GM18519 (cell line): ENCODE measurements around the gene ZMYM3.
A peak's percentile ranks its signal among the peaks of the same experiment; 100 is the strongest.
"Not testable (repeated sequence)": the region's sequence is repeated elsewhere in the genome, so short reads cannot be mapped to it uniquely, and the experiment has no call there.

Experiments used
- ATAC-seq: cut with Tn5 transposase; IDR thresholded peaks from one replicate; pipeline ENCODE4 v1.9.1; 2021; ENCODE audit warnings: mild to moderate bottlenecking, moderate library complexity; ENCODE audit not compliant: unreplicated experiment, low FRiP score

ZMYM3 gene

GRCh38 chrX:71254092-71254963 is at the start of gene ZMYM3:
TSS of gene ZMYM3 (minus strand) at chrX:71254140. CDS start at chrX:71253255, 885 bp downstream.
- peak; percentile 75 for ATAC-seq

- ATAC-seq = no peak
Measured at GRCh38 chrX:71302461-71303213, 48.7 kb upstream of the ZMYM3 start.

- no peak for ATAC-seq
Measured at GRCh38 chrX:71301195-71301924, 47.4 kb upstream of the ZMYM3 start, which contains the start of gene ITGB1BP2. TSS of gene ITGB1BP2 (plus strand) at chrX:71301750. CDS start at chrX:71301807, 57 bp downstream.

- not testable (repeated sequence) for ATAC-seq
Measured at GRCh38 chrX:71300495-71300894, 46.6 kb upstream of the ZMYM3 start.

GRCh38 chrX:71300064-71300463 is 46.1 kb upstream of the ZMYM3 start:
- not testable (repeated sequence) for ATAC-seq

- ATAC-seq = no peak
Measured at GRCh38 chrX:71298119-71298518, 44.2 kb upstream of the ZMYM3 start.

- no peak for ATAC-seq
Measured at GRCh38 chrX:71296806-71297205, 42.9 kb upstream of the ZMYM3 start.

GRCh38 chrX:71292669-71293365 is 38.9 kb upstream of the ZMYM3 start:
- no peak for ATAC-seq

- ATAC-seq = no peak
Measured at GRCh38 chrX:71291381-71291780, 37.4 kb upstream of the ZMYM3 start.

- ATAC-seq = no peak
Measured at GRCh38 chrX:71285929-71286328, 32.0 kb upstream of the ZMYM3 start.

- peak; percentile 77 for ATAC-seq
Measured at GRCh38 chrX:71283403-71284143, 29.6 kb upstream of the ZMYM3 start, which contains the start of gene NONO. TSS of gene NONO (plus strand) at chrX:71283635. CDS start at chrX:71290638, 7,003 bp downstream.

GRCh38 chrX:71282514-71283402 is 28.8 kb upstream of the ZMYM3 start:
- ATAC-seq = peak; percentile 24

- not testable (repeated sequence) for ATAC-seq
Measured at GRCh38 chrX:71281300-71281699, 27.4 kb upstream of the ZMYM3 start.

GRCh38 chrX:71272313-71272712 is 18.4 kb upstream of the ZMYM3 start:
- ATAC-seq = not testable (repeated sequence)

- ATAC-seq = no peak
Measured at GRCh38 chrX:71269801-71270395, 16.0 kb upstream of the ZMYM3 start.

- not testable (repeated sequence) for ATAC-seq
Measured at GRCh38 chrX:71268624-71269023, 14.7 kb upstream of the ZMYM3 start.

- no peak for ATAC-seq
Measured at GRCh38 chrX:71256856-71257255, 2.9 kb upstream of the ZMYM3 start.

- ATAC-seq = no peak
Measured at GRCh38 chrX:71256051-71256450, 2.1 kb upstream of the ZMYM3 start.
